ENCODE data around the gene TNFSF11. TPM values are rescaled to one million over a fixed set of nuclear protein-coding genes. Genes with fewer than 3 reads are reported as not detected.

The TNFSF11 gene
- total RNA-seq, 6 experiments from 2014 or later: 0.15 to 1.5 (median 0.45) TPM

GRCh38 chr13:42575938-42576337 is 2.0 kb downstream of the TNFSF11 start:
- Histone ChIP-seq H3K4me3 (no peak overlapping the region), H3K9me3 (peaks cover 0 to 3% (median 0%) of the 10 kb centered on the region in 4 donors), H3K27me3 (no peaks in the 10 kb centered on the region), H3K4me1 (peaks cover 0 to 5% (median 2%) of the 10 kb centered on the region in 4 donors), H3K27ac (no peak overlapping the region), H3K36me3 (no peaks in the 10 kb centered on the region)
- no peak for ATAC-seq
- 81% methylated on average over 7 of the region's 7 CpGs for WGBS (ENCODE audit: insufficient coverage, low coverage, low lambda C conversion rate, missing lambda C conversion rate)
- TF ChIP-seq POLR2A (IDR thresholded peaks at IDR 0.05) (no peak), CTCF (IDR thresholded peaks at IDR 0.05) (no peak)
- DNase-seq: no peak
- intact Hi-C loops (cut with DNase I): no loop called here

GRCh38 chr13:42577538-42577937 is 3.6 kb downstream of the TNFSF11 start:
- WGBS (ENCODE audit: insufficient coverage, low coverage, low lambda C conversion rate, missing lambda C conversion rate): 68% methylated on average over 4 of the region's 4 CpGs
- H3K4me1 ChIP-seq: peaks cover 0 to 5% (median 2%) of the 10 kb centered on the region in 4 donors
- no peak overlapping the region for H3K4me3 ChIP-seq
- intact Hi-C loops (cut with DNase I): no loop called here
- TF ChIP-seq CTCF (IDR thresholded peaks at IDR 0.05): no peak
- no peak for TF ChIP-seq POLR2A (IDR thresholded peaks at IDR 0.05)
- no peaks in the 10 kb centered on the region for H3K27me3 ChIP-seq
- no peak for DNase-seq
- no peaks in the 10 kb centered on the region for H3K9me3 ChIP-seq
- no peak for ATAC-seq
- H3K27ac ChIP-seq: no peak overlapping the region
- no peaks in the 10 kb centered on the region for H3K36me3 ChIP-seq

DNA sequence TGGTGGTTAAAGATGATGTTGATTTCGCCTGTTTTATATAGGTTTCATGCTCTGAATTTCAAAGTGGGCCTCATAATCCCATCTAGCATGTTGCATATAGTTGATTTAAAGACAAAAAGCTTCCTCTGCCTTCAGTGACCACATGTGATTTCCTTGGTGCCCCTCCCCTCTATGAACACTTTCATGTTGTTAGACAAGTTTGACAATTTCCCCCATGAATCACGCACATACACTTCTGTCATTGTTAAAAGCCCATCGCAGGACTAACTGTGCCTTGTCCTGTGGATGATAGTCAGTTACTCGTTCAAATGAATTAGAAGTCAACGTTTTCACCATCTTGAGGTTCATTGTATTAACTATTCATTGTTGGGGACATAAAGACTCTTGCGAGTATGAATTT is 6.7 kb downstream of the TNFSF11 start:
- WGBS (ENCODE audit: insufficient coverage, low coverage, low lambda C conversion rate, missing lambda C conversion rate): 64% methylated on average over 6 of the region's 6 CpGs
- ATAC-seq (no peak), DNase-seq (no peak)
- intact Hi-C loops (cut with DNase I): no loop called here
- no peaks in the 10 kb centered on the region for H3K36me3 ChIP-seq
- H3K4me3 ChIP-seq: no peak overlapping the region
- no peaks in the 10 kb centered on the region for H3K9me3 ChIP-seq
- no peak overlapping the region for H3K27ac ChIP-seq
- no peaks in the 10 kb centered on the region for H3K27me3 ChIP-seq
- no peaks in the 10 kb centered on the region for H3K4me1 ChIP-seq
- no peak for TF ChIP-seq CTCF (IDR thresholded peaks at IDR 0.05)
- TF ChIP-seq POLR2A (IDR thresholded peaks at IDR 0.05): no peak

DNA sequence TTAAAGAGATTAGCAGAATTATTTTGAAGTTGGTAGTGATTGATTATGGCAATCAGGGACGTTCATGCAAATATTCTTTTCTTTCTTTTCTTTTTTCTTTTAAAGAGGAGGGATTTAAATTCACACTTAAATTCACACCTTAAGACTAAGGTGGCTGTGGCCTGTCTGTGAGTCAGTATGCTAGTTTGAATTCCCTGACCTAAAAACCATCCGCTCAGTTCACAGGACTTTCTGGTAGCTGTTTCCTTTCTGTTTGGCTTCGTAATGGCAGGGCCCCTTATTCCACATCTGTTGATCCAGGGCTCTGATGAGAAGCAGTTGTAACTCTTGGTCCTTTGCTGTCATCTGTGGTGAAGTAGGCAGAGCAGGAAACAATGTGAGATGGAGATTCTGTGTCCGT is 7.5 kb downstream of the TNFSF11 start:
- Histone ChIP-seq H3K27ac (no peak overlapping the region), H3K36me3 (no peaks in the 10 kb centered on the region), H3K4me3 (no peak overlapping the region), H3K27me3 (no peaks in the 10 kb centered on the region), H3K9me3 (no peaks in the 10 kb centered on the region), H3K4me1 (no peaks in the 10 kb centered on the region)
- no peak for DNase-seq
- intact Hi-C loops (cut with DNase I): no loop called here
- ATAC-seq: no peak
- TF ChIP-seq POLR2A (IDR thresholded peaks at IDR 0.05) (no peak), CTCF (IDR thresholded peaks at IDR 0.05) (no peak)
- WGBS (ENCODE audit: insufficient coverage, low coverage, low lambda C conversion rate, missing lambda C conversion rate): 83% methylated on average over 4 of the region's 4 CpGs

DNA sequence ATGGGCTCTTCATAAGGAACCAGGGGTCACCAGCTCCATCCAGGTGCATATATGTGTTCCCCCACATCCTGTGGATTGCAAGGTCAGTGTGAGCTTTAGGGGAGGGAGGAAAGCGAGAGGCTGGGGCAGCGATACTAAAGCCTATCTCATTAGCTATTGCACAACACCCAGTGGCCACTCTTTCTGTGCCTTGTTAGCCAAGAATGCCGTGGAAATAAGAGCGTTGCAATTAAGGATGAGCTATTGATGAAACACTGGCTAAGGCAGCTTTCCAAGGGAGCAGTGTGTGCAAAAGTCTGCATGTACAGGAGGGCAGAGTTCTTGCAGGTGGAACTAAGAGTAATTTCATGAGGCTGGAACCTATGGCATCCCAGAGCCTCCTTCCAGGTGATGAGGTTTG is 17.6 kb downstream of the TNFSF11 start:
- ATAC-seq (peak in 1 of 4 donors; percentile 51), DNase-seq (no peak)
- no peak for TF ChIP-seq POLR2A (IDR thresholded peaks at IDR 0.05)
- TF ChIP-seq CTCF (IDR thresholded peaks at IDR 0.05): no peak
- Histone ChIP-seq H3K9me3 (no peaks in the 10 kb centered on the region), H3K4me3 (no peak overlapping the region), H3K27ac (no peak overlapping the region), H3K27me3 (no peaks in the 10 kb centered on the region), H3K4me1 (peaks cover 0 to 29% (median under 1%) of the 10 kb centered on the region in 4 donors), H3K36me3 (no peaks in the 10 kb centered on the region)
- intact Hi-C loops (cut with DNase I): no loop called here
- 47% methylated on average over 4 of the region's 4 CpGs for whole genome bisulfite sequencing (ENCODE audit: insufficient coverage, low coverage, low lambda C conversion rate, missing lambda C conversion rate)
